ENCODE measurements around the gene MBTPS1. TPM values are rescaled to one million over a fixed set of nuclear protein-coding genes. Genes with fewer than 3 reads are reported as not detected.

The MBTPS1 gene
- total and polyA plus RNA-seq, 9 donors = 73.8 to 122 (median 90.3) TPM

DNA sequence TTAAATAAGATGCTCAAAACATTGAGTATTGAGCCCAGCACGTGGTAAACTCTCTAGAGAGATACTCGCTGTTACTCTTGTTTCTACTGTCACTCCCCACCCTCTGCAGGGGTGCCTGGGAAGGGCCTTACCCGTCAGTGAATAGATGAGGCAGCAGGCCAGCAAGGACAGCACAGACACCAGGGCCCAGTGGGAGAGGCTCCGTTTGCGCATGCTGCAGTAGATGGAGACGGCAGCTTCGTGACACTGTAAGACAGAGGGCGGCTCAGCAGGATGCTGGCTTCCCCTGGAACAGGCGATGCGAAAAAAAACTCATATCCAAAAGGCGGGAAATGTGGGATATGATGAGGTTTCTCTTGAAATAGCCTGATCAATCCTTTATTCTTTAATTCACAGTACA, 94.1 kb downstream of the MBTPS1 start:
- intact Hi-C loops (cut with DNase I) = no loop called here
- H3K4me1 ChIP-seq (ENCODE audit: insufficient read depth) = no peaks in the 10 kb centered on the region
- DNase-seq = no peak
- no peak overlapping the region for H3K27ac ChIP-seq
- H3K9me3 ChIP-seq = peaks cover 0 to 8% of the 10 kb centered on the region in 2 donors
- H3K36me3 ChIP-seq = no peaks in the 10 kb centered on the region
- no peak overlapping the region for H3K4me3 ChIP-seq
- H3K27me3 ChIP-seq = no peaks in the 10 kb centered on the region
- TF ChIP-seq EP300 (IDR thresholded peaks at IDR 0.05) (no peak), POLR2A (IDR thresholded peaks at IDR 0.05) (no peak)
- WGBS, 3 donors = 70 to 77% (median 76%) methylated on average over 11 of the region's 11 CpGs

DNA sequence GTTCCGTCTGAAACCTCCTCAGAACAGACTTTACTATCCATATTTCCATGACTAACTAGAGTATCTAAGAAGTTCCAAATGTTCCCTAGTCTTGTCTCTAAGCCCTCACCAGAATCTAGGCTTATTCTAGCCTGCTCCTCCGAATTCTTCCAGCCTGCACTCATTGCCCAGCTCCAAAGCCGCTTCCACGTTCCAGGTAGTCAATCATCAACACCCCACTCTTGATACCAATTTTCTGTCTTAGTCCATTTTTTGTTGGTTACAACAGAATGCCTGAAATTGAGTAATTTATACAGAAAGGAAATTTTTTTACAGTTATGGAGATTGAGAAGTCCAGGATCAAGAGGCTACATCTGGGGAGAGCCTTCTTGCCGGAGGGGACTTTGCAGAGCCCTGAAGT, 95.3 kb downstream of the MBTPS1 start:
- peaks cover 0 to 8% of the 10 kb centered on the region in 2 donors for H3K9me3 ChIP-seq
- no peak overlapping the region for H3K27ac ChIP-seq
- no peaks in the 10 kb centered on the region for H3K4me1 ChIP-seq (ENCODE audit: insufficient read depth)
- H3K36me3 ChIP-seq = no peaks in the 10 kb centered on the region
- H3K4me3 ChIP-seq = no peak overlapping the region
- WGBS, 3 donors = 83 to 92% (median 88%) methylated on average over 5 of the region's 5 CpGs
- intact Hi-C loops (cut with DNase I) = loop anchor here in 1 of 4 donors (2.0 kb wide), 1 partner anchor 33 kb away; no protein-coding TSS in a partner anchor
- no peaks in the 10 kb centered on the region for H3K27me3 ChIP-seq
- no peak for DNase-seq
- TF ChIP-seq, protein P1, sequence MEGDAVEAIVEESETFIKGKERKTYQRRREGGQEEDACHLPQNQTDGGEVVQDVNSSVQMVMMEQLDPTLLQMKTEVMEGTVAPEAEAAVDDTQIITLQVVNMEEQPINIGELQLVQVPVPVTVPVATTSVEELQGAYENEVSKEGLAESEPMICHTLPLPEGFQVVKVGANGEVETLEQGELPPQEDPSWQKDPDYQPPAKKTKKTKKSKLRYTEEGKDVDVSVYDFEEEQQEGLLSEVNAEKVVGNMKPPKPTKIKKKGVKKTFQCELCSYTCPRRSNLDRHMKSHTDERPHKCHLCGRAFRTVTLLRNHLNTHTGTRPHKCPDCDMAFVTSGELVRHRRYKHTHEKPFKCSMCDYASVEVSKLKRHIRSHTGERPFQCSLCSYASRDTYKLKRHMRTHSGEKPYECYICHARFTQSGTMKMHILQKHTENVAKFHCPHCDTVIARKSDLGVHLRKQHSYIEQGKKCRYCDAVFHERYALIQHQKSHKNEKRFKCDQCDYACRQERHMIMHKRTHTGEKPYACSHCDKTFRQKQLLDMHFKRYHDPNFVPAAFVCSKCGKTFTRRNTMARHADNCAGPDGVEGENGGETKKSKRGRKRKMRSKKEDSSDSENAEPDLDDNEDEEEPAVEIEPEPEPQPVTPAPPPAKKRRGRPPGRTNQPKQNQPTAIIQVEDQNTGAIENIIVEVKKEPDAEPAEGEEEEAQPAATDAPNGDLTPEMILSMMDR (IDR thresholded peaks at IDR 0.05) = no peak
- TF ChIP-seq EP300 (IDR thresholded peaks at IDR 0.05) = no peak

DNA sequence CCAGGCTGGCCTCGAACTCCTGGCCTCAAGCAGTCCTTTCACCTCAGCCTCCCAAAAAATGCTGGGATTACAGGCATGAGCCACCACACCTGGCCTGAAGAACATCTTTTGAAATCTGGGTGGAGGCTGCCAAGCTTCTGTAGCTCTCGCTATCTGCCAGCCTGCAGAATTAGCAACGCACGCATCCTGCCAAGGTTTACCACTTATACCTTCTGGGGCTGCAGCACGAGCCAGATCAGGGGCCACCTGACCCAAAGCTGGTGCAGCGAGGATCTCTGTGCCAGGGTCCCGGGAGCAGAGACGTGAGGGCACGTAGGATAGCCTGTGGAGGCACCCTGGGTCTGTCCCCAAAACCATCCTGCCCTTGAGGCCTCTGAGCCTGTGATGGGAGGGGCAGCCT, 96.4 kb downstream of the MBTPS1 start:
- Histone ChIP-seq H3K9me3 (peaks cover 0 to 8% of the 10 kb centered on the region in 2 donors), H3K4me1 (ENCODE audit: insufficient read depth) (no peaks in the 10 kb centered on the region), H3K27me3 (no peaks in the 10 kb centered on the region), H3K27ac (no peak overlapping the region), H3K36me3 (no peaks in the 10 kb centered on the region), H3K4me3 (no peak overlapping the region)
- TF ChIP-seq EP300 (IDR thresholded peaks at IDR 0.05) (no peak), POLR2A (IDR thresholded peaks at IDR 0.05) (no peak)
- TF ChIP-seq, protein P1 (IDR thresholded peaks at IDR 0.05) = no peak
- WGBS, 3 donors = 86 to 92% (median 87%) methylated on average over 9 of the region's 9 CpGs
- no peak for DNase-seq
- intact Hi-C loops (cut with DNase I) = loop anchor here in 1 of 4 donors (2.0 kb wide), 1 partner anchor 32 kb away; no protein-coding TSS in a partner anchor

DNA sequence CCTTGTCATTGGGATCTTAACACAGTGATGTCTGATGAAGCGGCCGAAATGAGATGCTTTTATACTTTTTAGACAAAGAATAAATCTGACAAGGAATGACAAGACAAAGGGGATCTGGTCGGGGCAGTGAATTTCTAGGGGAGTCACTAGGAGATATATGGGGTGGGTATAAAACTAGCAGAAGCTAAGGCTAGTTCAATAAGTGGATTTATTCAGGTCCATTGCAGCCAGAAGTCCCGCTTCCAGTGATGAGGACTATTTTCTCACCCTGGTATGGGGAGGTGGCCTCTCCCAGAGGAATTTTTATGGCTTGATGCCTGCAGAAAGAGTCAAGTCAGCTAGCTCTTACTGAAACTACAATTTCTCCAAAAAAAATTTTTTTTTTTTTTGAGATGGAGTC, 98.0 kb downstream of the MBTPS1 start:
- Histone ChIP-seq H3K27me3 (no peaks in the 10 kb centered on the region), H3K9me3 (peaks cover 0 to 8% of the 10 kb centered on the region in 2 donors), H3K4me3 (no peak overlapping the region), H3K36me3 (no peaks in the 10 kb centered on the region), H3K27ac (no peak overlapping the region), H3K4me1 (ENCODE audit: insufficient read depth) (no peaks in the 10 kb centered on the region)
- WGBS, 3 donors = 77 to 81% (median 79%) methylated on average over 4 of the region's 4 CpGs
- DNase-seq = no peak
- TF ChIP-seq POLR2A (IDR thresholded peaks at IDR 0.05) (no peak), EP300 (IDR thresholded peaks at IDR 0.05) (no peak)
- TF ChIP-seq, protein P1 (IDR thresholded peaks at IDR 0.05) = no peak
- intact Hi-C loops (cut with DNase I) = no loop called here

DNA sequence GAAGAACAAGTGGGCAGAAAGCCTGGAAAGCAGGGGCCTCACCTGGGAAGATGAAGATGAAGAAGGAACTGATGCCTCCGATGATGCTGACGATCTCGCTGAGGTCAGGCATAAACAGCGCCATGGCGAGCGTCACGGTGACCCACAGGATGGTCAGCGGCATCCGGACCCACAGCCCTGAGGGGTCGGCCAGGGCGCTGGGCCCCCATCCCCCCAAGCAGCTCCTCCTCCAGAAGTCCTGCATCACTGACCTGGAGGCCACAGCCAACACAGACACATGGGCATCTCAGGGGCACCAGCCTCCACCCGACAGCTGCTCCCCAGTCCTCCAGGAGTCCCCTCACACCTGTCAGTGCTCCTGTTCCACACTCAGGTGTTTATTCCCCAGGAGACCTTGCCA, 100.3 kb downstream of the MBTPS1 start:
- Histone ChIP-seq H3K36me3 (no peaks in the 10 kb centered on the region), H3K9me3 (no peaks in the 10 kb centered on the region), H3K27ac (no peak overlapping the region), H3K27me3 (no peaks in the 10 kb centered on the region), H3K4me3 (no peak overlapping the region), H3K4me1 (ENCODE audit: insufficient read depth) (no peaks in the 10 kb centered on the region)
- intact Hi-C loops (cut with DNase I) = no loop called here
- no peak for TF ChIP-seq EP300 (IDR thresholded peaks at IDR 0.05)
- TF ChIP-seq, protein P1 (IDR thresholded peaks at IDR 0.05) = no peak
- TF ChIP-seq POLR2A (IDR thresholded peaks at IDR 0.05) = no peak
- DNase-seq = no peak
- WGBS, 3 donors = 88 to 92% (median 89%) methylated on average over 11 to 12 of the region's 12 CpGs

Measured in ovary (tissue), 9 donors.